RKO (cell line): ENCODE results near the gene ATP5F1D.
A peak's percentile ranks its signal among the peaks of the same experiment; 100 is the strongest.
"Not testable (repeated sequence)": the region's sequence is repeated elsewhere in the genome, so short reads cannot be mapped to it uniquely, and the experiment has no call there.

ENCODE experiments used
- DNase-seq: peaks from one replicate; pipeline ENCODE4 v3.0.0-alpha.2; 2016; ENCODE audit warnings: low spot score

ATP5F1D gene

GRCh38 chr19:1241417-1242095 lies at the start of gene ATP5F1D:
Gene ATP5F1D (plus strand): TSS chr19:1241751. CDS start chr19:1241851, 100 bp downstream.
- DNase-seq: peak; percentile 96

- DNase-seq: no peak
These were observed 42.0 kb upstream of the ATP5F1D start for GRCh38 chr19:1199531-1199930.

GRCh38 chr19:1200614-1201013 lies 40.9 kb upstream of the ATP5F1D start:
- not testable (repeated sequence) for DNase-seq

- peak; percentile 95 for DNase-seq
These were observed 36.1 kb upstream of the ATP5F1D start, which contains the start of gene STK11 for GRCh38 chr19:1205114-1206099. Gene STK11 (plus strand): TSS chr19:1205778. CDS start chr19:1206914, 1,136 bp downstream.

- no peak for DNase-seq
These were observed 35.2 kb upstream of the ATP5F1D start for GRCh38 chr19:1206150-1206863.

GRCh38 chr19:1206864-1207450 lies 34.6 kb upstream of the ATP5F1D start:
- DNase-seq: peak; percentile 39

GRCh38 chr19:1208830-1209229 lies 32.7 kb upstream of the ATP5F1D start:
- peak; percentile 55 for DNase-seq

GRCh38 chr19:1210227-1210538 lies 31.4 kb upstream of the ATP5F1D start:
- no peak for DNase-seq

- DNase-seq: no peak
These were observed 29.9 kb upstream of the ATP5F1D start for GRCh38 chr19:1211494-1212234.

- DNase-seq: peak; percentile 50
These were observed 27.9 kb upstream of the ATP5F1D start for GRCh38 chr19:1213391-1214286.

- DNase-seq: no peak
These were observed 27.2 kb upstream of the ATP5F1D start for GRCh38 chr19:1214299-1214861.

- no peak for DNase-seq
These were observed 26.5 kb upstream of the ATP5F1D start for GRCh38 chr19:1214862-1215731.

GRCh38 chr19:1216756-1217155 lies 24.8 kb upstream of the ATP5F1D start:
- DNase-seq: no peak

- no peak for DNase-seq
These were observed 24.2 kb upstream of the ATP5F1D start for GRCh38 chr19:1217366-1217765.

- no peak for DNase-seq
These were observed 22.6 kb upstream of the ATP5F1D start for GRCh38 chr19:1218751-1219567.

GRCh38 chr19:1219786-1220476 lies 21.6 kb upstream of the ATP5F1D start:
- no peak for DNase-seq

GRCh38 chr19:1220477-1220930 lies 21.0 kb upstream of the ATP5F1D start:
- DNase-seq: no peak
